Pancreas (tissue), 10 donors: Measurements from ENCODE around the gene OGFOD2. TPM values are rescaled to one million over a fixed set of nuclear protein-coding genes. Genes with fewer than 3 reads are reported as not detected.

ENCODE experiments used
- ATAC-seq, 4 donors: fragments of 200-7000 bp; cut with Tn5 transposase; one replicate each; pipeline versions ENCODE4 v1.8.0 to v1.9.1; 2020; ENCODE audit warnings: mild to moderate bottlenecking in 4 of 4, moderate library complexity in 4 of 4
- DNase-seq, 6 donors: peaks; one replicate each; pipeline ENCODE4 v3.0.0-alpha.2; 2020
- FAIRE-seq: peaks from 2 replicates; lab custom pipeline; 2012; peaks lifted over from hg19 to GRCh38; lab: Jason Lieb, UNC
- H3K27ac ChIP-seq, 4 donors: fragments of 200-600 bp; sonication (generic); 1 replicate in 3 of 4; 2 replicates in 1 of 4; pipeline versions ENCODE4 v1.5.0 to v1.8.0; 2020
- H3K27me3 ChIP-seq, 4 donors: fragments of 200-600 bp; one replicate each; pipeline ENCODE4 v1.8.0; 2021
- H3K36me3 ChIP-seq, 3 donors: fragments of 200-600 bp; sonication (generic) in 1 of 3; one replicate each; pipeline versions ENCODE4 v1.5.0 to v1.8.0; 2020 to 2021
- H3K4me1 ChIP-seq, 3 donors: fragments of 200-600 bp; one replicate each; pipeline ENCODE4 v1.8.0; 2021
- H3K4me3 ChIP-seq, 4 donors: fragments of 200-600 bp; sonication (generic) in 2 of 4; one replicate each; pipeline versions ENCODE4 v1.5.0 to v1.8.0; 2020 to 2021
- H3K9me3 ChIP-seq, 4 donors: fragments of 200-600 bp; one replicate each; pipeline ENCODE4 v1.8.0; 2021
- CTCF ChIP-seq, 4 donors: fragments of 200-600 bp; sonication (generic) in 3 of 4; IDR thresholded peaks; one replicate each; pipeline versions ENCODE4 v1.5.0 to v1.8.0; 2021; ENCODE audit warnings: antibody characterized with exemption in 4 of 4
- WGBS, 2 donors: extraction: QIAGEN DNeasy Blood & Tissue Kit; methylation state at CpG; one replicate each; pipeline ENCODE4 v1.1.7; 2013; 5-methylcytosine and 5-hydroxymethylcytosine counted together
- intact Hi-C, 3 donors: fragments of 100-400 bp; cut with DNase I; formaldehyde crosslinking; loops; one replicate each; pipeline versions ENCODE4 v1.11.1 to v1.14.2; 2022
- polyA plus RNA-seq, 2 donors: library from polyadenylated mRNA; stranded (reverse); fragments of 200-250 nt; gene quantifications; one replicate each; pipeline ENCODE4 v1.2.3, GENCODE V29; 2013
- total RNA-seq, 6 donors: library from RNA; stranded (reverse); fragmentation: NEBNext Ultra II Directional in 4 of 6; extraction: Animal tissue kit (Norgen Biotek cat#: 25700) in 4 of 6; gene quantifications; one replicate each; pipeline versions ENCODE4 v1.2.1 to v1.2.4, GENCODE V29; 2021 to 2023
- donor health status: healthy with polysubstance abuse.
- donor health status: DM: no; HTN: no; CAD: no; lungs with moderate emphysema.
- donor health status: DM: no; HTN: no; CAD: no.
- donor health status: control.
- donor health status: control.
- donor health status: Bipolar disorder and iron deficiency.
- donor health status: DM: yes; HTN: yes; CAD: no.
- donor health status: DM: no; HTN: no; CAD: no.
- donor health status: DM: no; HTN: no; CAD: no.
- donor health status: DM: yes; HTN: yes; CAD: no.

The OGFOD2 gene
- total and polyA plus RNA-seq, 8 donors = 12.9 to 30.9 (median 18.4) TPM

- ATAC-seq = no peak
- DNase-seq = no peak
- Histone ChIP-seq H3K4me3 (no peak overlapping the region), H3K36me3 (no peaks in the 10 kb centered on the region), H3K4me1 (no peaks in the 10 kb centered on the region), H3K27me3 (no peaks in the 10 kb centered on the region), H3K27ac (no peak overlapping the region), H3K9me3 (no peaks in the 10 kb centered on the region)
- WGBS, 2 donors = 77 to 79% methylated on average over 2 of the region's 2 CpGs
- TF ChIP-seq CTCF (IDR thresholded peaks at IDR 0.05) = no peak
- no peak for FAIRE-seq
- intact Hi-C loops = loop anchor here (10.0 kb wide), 3 partner anchors 101 to 171 kb away; no protein-coding TSS in a partner anchor
Measured at GRCh38 chr12:122956035-122956434, 19.0 kb upstream of the OGFOD2 start.

DNA sequence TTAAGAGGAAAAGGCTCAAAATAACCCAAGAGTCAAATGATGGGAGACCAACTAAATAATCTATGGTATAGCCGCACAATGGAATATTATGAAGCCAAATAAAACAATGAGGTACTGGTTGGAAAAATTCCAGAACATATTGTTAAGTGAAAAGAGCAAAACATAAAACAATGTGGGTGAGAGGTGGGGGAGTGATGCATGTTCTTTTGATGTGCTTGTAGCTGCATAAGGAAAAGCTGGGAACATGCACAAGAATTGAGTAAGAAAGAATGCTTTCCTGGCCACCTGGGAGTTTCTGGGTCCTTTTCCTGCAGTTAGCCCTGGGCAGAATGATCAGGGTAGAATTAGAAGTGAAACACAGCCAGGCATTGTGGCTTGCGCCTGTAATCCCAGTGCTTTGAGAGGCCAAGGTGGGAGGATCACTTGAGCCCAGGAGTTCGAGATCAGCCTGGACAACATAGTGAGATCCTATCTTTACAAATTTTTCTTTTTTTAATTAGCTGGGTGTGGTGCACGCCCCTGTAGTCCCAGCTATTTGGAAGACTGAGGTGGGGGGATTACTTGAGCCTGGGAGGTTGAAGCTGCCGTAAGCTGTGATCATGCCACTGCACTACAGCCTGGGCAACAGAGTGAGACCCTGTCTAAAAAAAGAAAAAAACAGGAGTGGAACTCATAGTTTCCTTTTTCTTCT is 16.7 kb upstream of the OGFOD2 start:
- FAIRE-seq = no peak
- intact Hi-C loops = loop anchor here (10.0 kb wide), 3 partner anchors 104 to 174 kb away; no protein-coding TSS in a partner anchor

GRCh38 chr12:122959566-122960192 is 15.4 kb upstream of the OGFOD2 start:
- ATAC-seq = no peak
- no peak overlapping the region for H3K4me3 ChIP-seq
- no peaks in the 10 kb centered on the region for H3K27me3 ChIP-seq
- no peaks in the 10 kb centered on the region for H3K36me3 ChIP-seq
- intact Hi-C loops = loop anchor here (10.0 kb wide), 3 partner anchors 105 to 175 kb away; no protein-coding TSS in a partner anchor
- WGBS, 2 donors = 90 to 94% methylated on average over 29 to 35 of the region's 35 CpGs
- no peaks in the 10 kb centered on the region for H3K9me3 ChIP-seq
- H3K27ac ChIP-seq = no peak overlapping the region
- FAIRE-seq = no peak
- peaks cover 12 to 25% (median 15%) of the 10 kb centered on the region in 3 donors for H3K4me1 ChIP-seq
- no peak for DNase-seq
- no peak for TF ChIP-seq CTCF (IDR thresholded peaks at IDR 0.05)

More for the DNA sequence above, 16.7 kb upstream of the OGFOD2 start:
- no peak for ATAC-seq
- Histone ChIP-seq H3K27ac (no peak overlapping the region), H3K9me3 (no peaks in the 10 kb centered on the region), H3K4me1 (peaks cover 7 to 15% (median 9%) of the 10 kb centered on the region in 3 donors), H3K4me3 (no peak overlapping the region), H3K36me3 (no peaks in the 10 kb centered on the region), H3K27me3 (no peaks in the 10 kb centered on the region)
- TF ChIP-seq CTCF (IDR thresholded peaks at IDR 0.05) = no peak
- WGBS, 2 donors = 86 to 90% methylated on average over 5 of the region's 5 CpGs
- no peak for DNase-seq

DNA sequence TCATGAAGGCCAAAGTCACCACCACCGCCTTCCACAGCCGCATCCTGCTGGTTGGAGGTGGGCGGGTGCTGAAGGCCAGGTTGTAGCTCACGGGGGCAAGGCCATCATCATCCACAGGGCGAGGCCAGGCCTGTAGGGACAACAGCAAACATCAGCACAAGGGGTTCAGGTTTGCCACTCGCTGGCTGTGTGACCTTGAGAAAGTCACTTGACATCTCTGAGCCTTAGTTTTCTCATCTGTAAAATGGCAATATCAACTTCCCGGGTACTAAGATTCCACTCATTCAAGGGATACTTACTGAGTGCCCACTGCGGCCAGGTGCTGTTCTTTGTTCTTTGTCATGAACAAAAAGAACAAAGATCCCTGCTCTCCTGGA is 14.9 kb upstream of the OGFOD2 start:
- H3K9me3 ChIP-seq = no peaks in the 10 kb centered on the region
- peaks cover 12 to 25% (median 15%) of the 10 kb centered on the region in 3 donors for H3K4me1 ChIP-seq
- H3K4me3 ChIP-seq = no peak overlapping the region
- no peaks in the 10 kb centered on the region for H3K36me3 ChIP-seq
- FAIRE-seq = no peak
- ATAC-seq = no peak
- intact Hi-C loops = no loop called here
- TF ChIP-seq CTCF (IDR thresholded peaks at IDR 0.05) = no peak
- no peaks in the 10 kb centered on the region for H3K27me3 ChIP-seq
- no peak for DNase-seq
- WGBS, 2 donors = 94 to 96% methylated on average over 8 of the region's 8 CpGs
- H3K27ac ChIP-seq = no peak overlapping the region
